Neural progenitor cell (in vitro differentiated cells): Measurements from ENCODE around the gene CDH13. TPM values are rescaled to one million over a fixed set of nuclear protein-coding genes. Genes with fewer than 3 reads are reported as not detected.

Experiments used
- DNase-seq: peaks from one replicate; pipeline ENCODE4 v3.0.0-alpha.2; 2016; ENCODE audit warnings: low spot score
- H2AFZ ChIP-seq: fragments of 200-600 bp; sonication (generic); replicated peaks from 2 replicates; pipeline ENCODE4 v1.6.1; 2016; ENCODE audit warnings: antibody characterized with exemption
- H3F3A ChIP-seq: fragments of 200-600 bp; sonication (generic); 2 replicates; pipeline ENCODE4 v1.6.1; 2016; ENCODE audit warnings: antibody characterized with exemption, low read depth
- H3K27ac ChIP-seq: fragments of 200-600 bp; sonication (generic); 2 replicates; pipeline ENCODE4 v1.5.1; 2016; ENCODE audit warnings: mild to moderate bottlenecking
- H3K27me3 ChIP-seq: fragments of 200-600 bp; sonication (generic); 2 replicates; pipeline ENCODE4 v1.6.1; 2016; ENCODE audit warnings: mild to moderate bottlenecking, moderate library complexity
- H3K36me3 ChIP-seq: fragments of 200-600 bp; sonication (generic); 2 replicates; pipeline ENCODE4 v1.5.1; 2016
- H3K4me1 ChIP-seq: fragments of 200-600 bp; sonication (generic); 2 replicates; pipeline ENCODE4 v1.6.1; 2016; ENCODE audit warnings: mixed run types
- H3K4me2 ChIP-seq: fragments of 200-600 bp; sonication (generic); 2 replicates; pipeline ENCODE4 v1.6.1; 2016
- H3K4me3 ChIP-seq: fragments of 200-600 bp; sonication (generic); 2 replicates; pipeline ENCODE4 v1.5.1; 2016
- H3K79me2 ChIP-seq: fragments of 200-600 bp; sonication (generic); 2 replicates; pipeline ENCODE4 v1.6.1; 2016; ENCODE audit warnings: low read depth
- H3K9ac ChIP-seq: fragments of 200-600 bp; sonication (generic); 2 replicates; pipeline ENCODE4 v1.6.1; 2016
- H3K9me3 ChIP-seq: fragments of 200-600 bp; sonication (generic); 2 replicates; pipeline ENCODE4 v1.5.1; 2016; ENCODE audit warnings: low read depth
- H4K20me1 ChIP-seq: fragments of 200-600 bp; sonication (generic); 2 replicates; pipeline ENCODE4 v1.6.1; 2016; ENCODE audit warnings: low read depth
- H3K27ac Mint-ChIP-seq: 3 replicates; pipeline ENCODE4 v1.8.0; 2021; ENCODE audit warnings: mixed read lengths
- H3K27me3 Mint-ChIP-seq: 2 replicates; pipeline ENCODE4 v1.8.0; 2022; ENCODE audit warnings: low read depth, mild to moderate bottlenecking, inconsistent platforms, moderate library complexity, mixed read lengths; ENCODE audit not compliant: insufficient read depth
- H3K36me3 Mint-ChIP-seq: 3 replicates; pipeline ENCODE4 v1.8.0; 2021; ENCODE audit warnings: mixed read lengths
- H3K4me1 Mint-ChIP-seq: 3 replicates; pipeline ENCODE4 v1.8.0; 2021; ENCODE audit warnings: mixed read lengths
- H3K4me3 Mint-ChIP-seq: 3 replicates; pipeline ENCODE4 v1.8.0; 2021; ENCODE audit warnings: mild to moderate bottlenecking, moderate library complexity, mixed read lengths
- H3K9me3 Mint-ChIP-seq: 3 replicates; pipeline ENCODE4 v1.8.0; 2020; ENCODE audit warnings: mixed read lengths
- CTCF ChIP-seq: fragments of 200-600 bp; sonication (generic); IDR thresholded peaks from 2 replicates; pipeline ENCODE4 v1.5.1; 2017; ENCODE audit warnings: antibody characterized with exemption, mild to moderate bottlenecking
- EZH2 ChIP-seq: fragments of 200-600 bp; sonication (generic); IDR thresholded peaks from 2 replicates; pipeline ENCODE4 v1.6.1; 2017; ENCODE audit warnings: antibody characterized with exemption, mild to moderate bottlenecking, moderate library complexity
- EZH2phosphoT487 ChIP-seq: fragments of 200-600 bp; sonication (generic); IDR thresholded peaks from 2 replicates; pipeline ENCODE4 v1.6.1; 2017; ENCODE audit warnings: antibody characterized with exemption
- total RNA-seq: library from RNA; depleted of rRNA; stranded (reverse); fragments of >200 nt; gene quantifications from 2 replicates; pipeline ENCODE4 v1.2.3, GENCODE V29; 2015; ENCODE audit warnings: low replicate concordance

The CDH13 gene
- total RNA-seq, 1 donor from 2014 or later = 3.0 TPM

GRCh38 chr16:83269048-83269447 is 642.3 kb downstream of the CDH13 start:
- Histone ChIP-seq H3K27ac (no peak overlapping the region), H3K9ac (no peak overlapping the region), H3K36me3 (no peaks in the 10 kb centered on the region), H4K20me1 (no peaks in the 10 kb centered on the region), H3K79me2 (no peaks in the 10 kb centered on the region), H3K4me2 (no peak overlapping the region), H2AFZ (no peak overlapping the region), H3K9me3 (no peaks in the 10 kb centered on the region), H3K27me3 (no peaks in the 10 kb centered on the region), H3F3A (no peaks in the 10 kb centered on the region), H3K4me1 (peaks cover 5% of the 10 kb centered on the region), H3K4me3 (no peak overlapping the region)
- H3K36me3 Mint-ChIP-seq = no peaks in the 10 kb centered on the region
- no peaks in the 10 kb centered on the region for H3K9me3 Mint-ChIP-seq
- no peak overlapping the region for H3K27ac Mint-ChIP-seq
- TF ChIP-seq EZH2phosphoT487 = no peak
- TF ChIP-seq EZH2 = no peak
- no peak for TF ChIP-seq CTCF
- peaks cover 4% of the 10 kb centered on the region for H3K4me1 Mint-ChIP-seq
- no peak overlapping the region for H3K4me3 Mint-ChIP-seq
- no peak for DNase-seq
- H3K27me3 Mint-ChIP-seq = no peaks in the 10 kb centered on the region

- no peak overlapping the region for H3K9ac ChIP-seq
- no peaks in the 10 kb centered on the region for H3F3A ChIP-seq
- no peak overlapping the region for H2AFZ ChIP-seq
Observed at GRCh38 chr16:83269541-83269940, 642.8 kb downstream of the CDH13 start.

GRCh38 chr16:83270061-83270460 is 643.3 kb downstream of the CDH13 start:
- H3K4me3 ChIP-seq = no peak overlapping the region
- H3K79me2 ChIP-seq = no peaks in the 10 kb centered on the region
- H3K9me3 ChIP-seq = no peaks in the 10 kb centered on the region
- H4K20me1 ChIP-seq = no peaks in the 10 kb centered on the region
- no peak overlapping the region for H3K27ac ChIP-seq
- Mint-ChIP-seq H3K9me3 (no peaks in the 10 kb centered on the region), H3K4me3 (no peak overlapping the region), H3K27ac (no peak overlapping the region), H3K27me3 (no peaks in the 10 kb centered on the region), H3K4me1 (peaks cover 4% of the 10 kb centered on the region), H3K36me3 (no peaks in the 10 kb centered on the region)
- peaks cover 5% of the 10 kb centered on the region for H3K4me1 ChIP-seq
- DNase-seq = no peak
- no peak overlapping the region for H3K9ac ChIP-seq
- TF ChIP-seq EZH2 = no peak
- no peak overlapping the region for H3K4me2 ChIP-seq
- no peak overlapping the region for H2AFZ ChIP-seq
- H3K27me3 ChIP-seq = no peaks in the 10 kb centered on the region
- no peaks in the 10 kb centered on the region for H3K36me3 ChIP-seq
- H3F3A ChIP-seq = no peaks in the 10 kb centered on the region

More at GRCh38 chr16:83269541-83269940, 642.8 kb downstream of the CDH13 start:
- H4K20me1 ChIP-seq = no peaks in the 10 kb centered on the region
- Mint-ChIP-seq H3K27me3 (no peaks in the 10 kb centered on the region), H3K4me1 (peaks cover 4% of the 10 kb centered on the region), H3K36me3 (no peaks in the 10 kb centered on the region), H3K4me3 (no peak overlapping the region), H3K27ac (no peak overlapping the region), H3K9me3 (no peaks in the 10 kb centered on the region)
- H3K27ac ChIP-seq = no peak overlapping the region
- H3K27me3 ChIP-seq = no peaks in the 10 kb centered on the region
- TF ChIP-seq EZH2phosphoT487 (no peak), EZH2 (no peak), CTCF (no peak)
- no peak overlapping the region for H3K4me2 ChIP-seq
- H3K4me3 ChIP-seq = no peak overlapping the region
- DNase-seq = no peak
- H3K36me3 ChIP-seq = no peaks in the 10 kb centered on the region
- peaks cover 5% of the 10 kb centered on the region for H3K4me1 ChIP-seq
- no peaks in the 10 kb centered on the region for H3K79me2 ChIP-seq
- H3K9me3 ChIP-seq = no peaks in the 10 kb centered on the region

- no peaks in the 10 kb centered on the region for H4K20me1 ChIP-seq
- H3K36me3 ChIP-seq = no peaks in the 10 kb centered on the region
- Mint-ChIP-seq H3K4me3 (no peak overlapping the region), H3K36me3 (no peaks in the 10 kb centered on the region), H3K27ac (no peak overlapping the region), H3K4me1 (peaks cover 8% of the 10 kb centered on the region), H3K9me3 (no peaks in the 10 kb centered on the region), H3K27me3 (no peaks in the 10 kb centered on the region)
- no peak overlapping the region for H2AFZ ChIP-seq
- no peak overlapping the region for H3K27ac ChIP-seq
- no peaks in the 10 kb centered on the region for H3K9me3 ChIP-seq
- H3K4me2 ChIP-seq = no peak overlapping the region
- no peaks in the 10 kb centered on the region for H3K79me2 ChIP-seq
- H3F3A ChIP-seq = no peaks in the 10 kb centered on the region
- no peak overlapping the region for H3K9ac ChIP-seq
- no peaks in the 10 kb centered on the region for H3K27me3 ChIP-seq
- H3K4me1 ChIP-seq = peaks cover 5% of the 10 kb centered on the region
- H3K4me3 ChIP-seq = no peak overlapping the region
- TF ChIP-seq CTCF = no peak
- TF ChIP-seq EZH2 = no peak
- no peak for DNase-seq
Observed at GRCh38 chr16:83270640-83271039, 643.9 kb downstream of the CDH13 start.
